NCI-H69 (cell line): Measurements from ENCODE around the gene PLXNB2.

ENCODE experiments used
- DNase-seq: peaks from one replicate; lab custom pipeline; 2025; lab: John Stamatoyannopoulos, UW

Gene PLXNB2

GRCh38 chr22:50297510-50298265 is 9.8 kb downstream of the PLXNB2 start:
- no peak for DNase-seq

GRCh38 chr22:50296658-50297490 is 10.6 kb downstream of the PLXNB2 start:
- DNase-seq, result peak; percentile 22

GRCh38 chr22:50294319-50294656 is 13.2 kb downstream of the PLXNB2 start:
- DNase-seq, result no peak

GRCh38 chr22:50293441-50294318 is 13.8 kb downstream of the PLXNB2 start:
- no peak for DNase-seq

GRCh38 chr22:50292643-50293440 is 14.6 kb downstream of the PLXNB2 start:
- no peak for DNase-seq

- no peak for DNase-seq
Measured at GRCh38 chr22:50289942-50290630, 17.4 kb downstream of the PLXNB2 start.

- no peak for DNase-seq
Measured at GRCh38 chr22:50289151-50289941, 18.1 kb downstream of the PLXNB2 start.

- no peak for DNase-seq
Measured at GRCh38 chr22:50287731-50288130, 19.7 kb downstream of the PLXNB2 start.

GRCh38 chr22:50286701-50287318 is 20.6 kb downstream of the PLXNB2 start:
- DNase-seq, result no peak

GRCh38 chr22:50286275-50286674 is 21.2 kb downstream of the PLXNB2 start:
- DNase-seq, result no peak

GRCh38 chr22:50285568-50286229 is 21.7 kb downstream of the PLXNB2 start:
- no peak for DNase-seq

GRCh38 chr22:50284479-50284878 is 23.0 kb downstream of the PLXNB2 start:
- no peak for DNase-seq

GRCh38 chr22:50283821-50284220 is 23.6 kb downstream of the PLXNB2 start:
- no peak for DNase-seq

GRCh38 chr22:50282361-50283155 is 24.9 kb downstream of the PLXNB2 start:
- DNase-seq, result no peak

GRCh38 chr22:50281957-50282356 is 25.5 kb downstream of the PLXNB2 start:
- DNase-seq, result no peak

GRCh38 chr22:50281384-50281760 is 26.1 kb downstream of the PLXNB2 start:
- no peak for DNase-seq

GRCh38 chr22:50280708-50281383 is 26.6 kb downstream of the PLXNB2 start:
- DNase-seq, result no peak
